ENCODE measurements around the gene TSPAN18.

DNA sequence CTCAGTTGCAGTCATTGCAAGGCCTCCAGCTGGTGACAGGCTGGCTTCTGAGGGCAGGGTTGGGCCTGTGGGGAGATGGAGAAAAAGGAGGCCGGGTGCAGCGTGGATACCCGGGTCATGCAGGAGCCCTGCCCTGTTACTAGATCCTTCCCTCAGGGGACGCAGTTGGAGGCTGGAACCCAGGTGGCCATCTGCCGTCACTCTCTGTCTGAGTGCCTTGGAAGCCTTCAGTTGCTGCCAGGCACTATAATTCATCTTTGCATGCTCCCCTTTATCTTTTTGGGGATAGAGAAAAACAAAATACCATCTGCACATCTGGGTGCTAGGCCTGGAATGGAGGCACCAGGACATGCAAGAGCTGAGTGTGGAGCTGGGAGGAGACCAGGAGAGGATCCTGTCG lies 141.3 kb downstream of the TSPAN18 start:
- TF ChIP-seq, protein P1, sequence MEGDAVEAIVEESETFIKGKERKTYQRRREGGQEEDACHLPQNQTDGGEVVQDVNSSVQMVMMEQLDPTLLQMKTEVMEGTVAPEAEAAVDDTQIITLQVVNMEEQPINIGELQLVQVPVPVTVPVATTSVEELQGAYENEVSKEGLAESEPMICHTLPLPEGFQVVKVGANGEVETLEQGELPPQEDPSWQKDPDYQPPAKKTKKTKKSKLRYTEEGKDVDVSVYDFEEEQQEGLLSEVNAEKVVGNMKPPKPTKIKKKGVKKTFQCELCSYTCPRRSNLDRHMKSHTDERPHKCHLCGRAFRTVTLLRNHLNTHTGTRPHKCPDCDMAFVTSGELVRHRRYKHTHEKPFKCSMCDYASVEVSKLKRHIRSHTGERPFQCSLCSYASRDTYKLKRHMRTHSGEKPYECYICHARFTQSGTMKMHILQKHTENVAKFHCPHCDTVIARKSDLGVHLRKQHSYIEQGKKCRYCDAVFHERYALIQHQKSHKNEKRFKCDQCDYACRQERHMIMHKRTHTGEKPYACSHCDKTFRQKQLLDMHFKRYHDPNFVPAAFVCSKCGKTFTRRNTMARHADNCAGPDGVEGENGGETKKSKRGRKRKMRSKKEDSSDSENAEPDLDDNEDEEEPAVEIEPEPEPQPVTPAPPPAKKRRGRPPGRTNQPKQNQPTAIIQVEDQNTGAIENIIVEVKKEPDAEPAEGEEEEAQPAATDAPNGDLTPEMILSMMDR (IDR thresholded peaks at IDR 0.05) = no peak
- TF ChIP-seq EP300 (IDR thresholded peaks at IDR 0.05) = no peak
